Measurements from ENCODE around the gene BMAL1. TPM values are rescaled to one million over a fixed set of nuclear protein-coding genes. Genes with fewer than 3 reads are reported as not detected.
A peak's percentile ranks its signal among the peaks of the same experiment; 100 is the strongest.

Gene BMAL1
- total RNA-seq, 1 donor from 2014 or later, result 22.4 TPM

DNA sequence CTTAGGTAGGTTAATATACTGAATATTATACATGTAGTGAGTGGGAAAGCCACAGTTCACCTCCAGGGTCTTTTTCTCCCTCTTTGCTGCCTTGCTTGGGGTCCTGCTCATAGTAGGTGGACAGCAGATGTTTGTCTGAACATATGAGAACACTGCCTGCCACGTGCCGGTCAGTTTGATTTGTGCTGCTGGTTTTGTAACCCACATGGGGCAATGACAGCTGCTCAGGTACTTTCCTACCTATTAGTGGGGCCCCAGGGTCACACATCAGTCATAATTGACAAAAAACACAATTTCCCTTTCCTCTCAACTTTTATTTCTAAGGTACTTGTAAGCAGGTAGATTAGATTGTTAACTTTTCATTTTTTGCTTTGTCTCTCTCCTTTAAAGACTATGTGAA, 43.8 kb downstream of the BMAL1 start:
- peaks cover 32% of the 10 kb centered on the region for H3K4me1 Mint-ChIP-seq
- DNase-seq, result no peak
- no peak overlapping the region for H3K4me3 Mint-ChIP-seq
- intact Hi-C loops (cut with micrococcal nuclease), result loop anchor here (10.0 kb wide), 1 partner anchor 1793 kb away; the partner anchor contains the start of gene INSC
- H3K27ac Mint-ChIP-seq, result no peak overlapping the region
- H3K36me3 Mint-ChIP-seq (ENCODE audit: low read depth), result peaks cover 14% of the 10 kb centered on the region
- no peaks in the 10 kb centered on the region for H3K27me3 Mint-ChIP-seq
- no peaks in the 10 kb centered on the region for H3K9me3 Mint-ChIP-seq

DNA sequence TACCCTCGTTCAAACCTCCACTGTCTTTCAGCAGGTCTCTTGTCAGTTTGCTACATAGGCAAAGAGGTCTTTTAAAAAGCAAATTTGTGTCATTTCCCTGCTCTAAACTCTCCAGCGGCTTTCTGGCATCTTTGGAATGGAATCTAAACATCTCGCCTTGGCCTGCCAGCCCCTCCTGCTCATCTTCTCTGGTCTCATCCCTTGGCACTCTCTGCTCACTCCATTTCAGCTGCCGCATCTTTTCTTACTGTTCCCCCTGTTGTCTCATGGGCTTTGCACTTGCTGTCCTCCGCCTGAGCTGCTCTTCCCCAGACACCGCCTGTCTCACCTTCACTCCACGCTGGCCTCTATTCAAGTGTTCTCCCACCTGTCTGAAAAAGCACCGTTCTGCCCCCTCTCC, 46.6 kb downstream of the BMAL1 start:
- no peak for DNase-seq
- Mint-ChIP-seq H3K36me3 (ENCODE audit: low read depth) (peaks cover 24% of the 10 kb centered on the region), H3K27me3 (no peaks in the 10 kb centered on the region), H3K27ac (peak overlapping the region; percentile 15), H3K4me1 (peaks cover 22% of the 10 kb centered on the region), H3K4me3 (no peak overlapping the region), H3K9me3 (no peaks in the 10 kb centered on the region)
- intact Hi-C loops (cut with micrococcal nuclease), result loop anchor here (10.0 kb wide), 1 partner anchor 1791 kb away; the partner anchor contains the start of gene INSC

DNA sequence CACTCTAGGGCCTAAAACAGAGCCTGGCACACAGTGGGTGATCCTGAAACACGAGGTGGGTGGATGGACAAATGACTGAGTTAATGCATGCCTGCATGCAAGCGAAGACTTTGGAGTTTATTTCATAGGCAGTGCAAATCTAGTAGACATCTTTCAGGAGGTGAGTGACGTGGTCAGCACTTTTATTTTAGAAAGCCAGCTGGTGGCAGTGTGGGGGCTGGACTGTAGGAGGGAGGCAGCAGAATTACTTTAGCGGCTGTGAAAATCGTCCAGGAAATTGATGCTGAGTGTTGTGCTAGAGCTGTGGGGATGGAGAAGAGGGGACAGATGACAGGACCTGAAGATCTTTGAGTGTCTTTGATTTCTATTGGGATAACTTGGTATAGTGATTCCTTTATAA, 47.1 kb downstream of the BMAL1 start:
- no peak overlapping the region for H3K4me3 Mint-ChIP-seq
- H3K27ac Mint-ChIP-seq, result no peak overlapping the region
- H3K4me1 Mint-ChIP-seq, result peaks cover 21% of the 10 kb centered on the region
- H3K9me3 Mint-ChIP-seq, result no peaks in the 10 kb centered on the region
- intact Hi-C loops (cut with micrococcal nuclease), result loop anchor here (10.0 kb wide), 1 partner anchor 1790 kb away; the partner anchor contains the start of gene INSC
- H3K36me3 Mint-ChIP-seq (ENCODE audit: low read depth), result peaks cover 26% of the 10 kb centered on the region
- no peaks in the 10 kb centered on the region for H3K27me3 Mint-ChIP-seq
- no peak for DNase-seq

DNA sequence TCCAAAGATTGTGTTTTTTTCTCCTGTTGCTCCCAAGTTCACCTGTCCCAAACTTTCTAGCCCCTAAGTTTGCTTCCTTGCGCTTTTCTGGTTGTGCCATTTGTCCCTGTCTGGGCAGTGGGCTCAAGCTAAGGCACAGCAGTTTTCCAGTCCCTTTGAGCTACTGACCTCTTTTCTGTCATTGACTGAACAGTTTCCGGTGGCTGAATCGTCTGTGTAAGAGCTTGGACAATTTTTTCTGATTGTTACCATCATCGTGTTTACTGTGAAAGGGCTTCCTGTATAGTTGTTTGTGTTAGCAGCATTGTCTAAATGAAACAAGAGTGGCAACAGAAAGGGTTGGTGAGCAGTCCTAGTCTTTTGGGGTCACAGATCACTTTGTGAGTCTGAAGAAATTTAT, 49.8 kb downstream of the BMAL1 start:
- H3K27ac Mint-ChIP-seq, result no peak overlapping the region
- H3K4me1 Mint-ChIP-seq, result peaks cover 16% of the 10 kb centered on the region
- no peaks in the 10 kb centered on the region for H3K9me3 Mint-ChIP-seq
- no peak overlapping the region for H3K4me3 Mint-ChIP-seq
- H3K27me3 Mint-ChIP-seq, result no peaks in the 10 kb centered on the region
- H3K36me3 Mint-ChIP-seq (ENCODE audit: low read depth), result peaks cover 22% of the 10 kb centered on the region
- no peak for DNase-seq
- intact Hi-C loops (cut with micrococcal nuclease), result loop anchor here (10.0 kb wide), 1 partner anchor 1787 kb away; the partner anchor contains the start of gene INSC

DNA sequence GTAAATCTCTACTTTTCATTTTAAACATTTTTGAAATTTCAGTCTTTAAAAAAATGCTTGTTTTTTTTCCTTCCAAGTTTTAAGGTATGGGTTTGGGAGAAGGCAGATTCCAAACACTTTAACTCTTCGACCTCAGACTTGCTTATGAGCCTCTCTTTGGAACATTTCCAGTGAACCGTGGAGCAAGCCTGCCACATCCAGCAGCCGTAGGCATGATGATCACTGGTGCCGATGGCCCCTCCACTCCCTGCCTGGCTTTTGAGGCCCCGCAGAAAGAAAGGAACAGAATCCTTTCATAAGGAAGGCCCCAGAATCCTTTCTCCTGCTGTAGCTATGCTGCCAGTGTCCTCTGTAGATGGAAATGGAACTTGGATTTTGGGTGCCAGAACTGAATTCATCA, 50.7 kb downstream of the BMAL1 start:
- peaks cover 23% of the 10 kb centered on the region for H3K36me3 Mint-ChIP-seq (ENCODE audit: low read depth)
- H3K27me3 Mint-ChIP-seq, result no peaks in the 10 kb centered on the region

DNA sequence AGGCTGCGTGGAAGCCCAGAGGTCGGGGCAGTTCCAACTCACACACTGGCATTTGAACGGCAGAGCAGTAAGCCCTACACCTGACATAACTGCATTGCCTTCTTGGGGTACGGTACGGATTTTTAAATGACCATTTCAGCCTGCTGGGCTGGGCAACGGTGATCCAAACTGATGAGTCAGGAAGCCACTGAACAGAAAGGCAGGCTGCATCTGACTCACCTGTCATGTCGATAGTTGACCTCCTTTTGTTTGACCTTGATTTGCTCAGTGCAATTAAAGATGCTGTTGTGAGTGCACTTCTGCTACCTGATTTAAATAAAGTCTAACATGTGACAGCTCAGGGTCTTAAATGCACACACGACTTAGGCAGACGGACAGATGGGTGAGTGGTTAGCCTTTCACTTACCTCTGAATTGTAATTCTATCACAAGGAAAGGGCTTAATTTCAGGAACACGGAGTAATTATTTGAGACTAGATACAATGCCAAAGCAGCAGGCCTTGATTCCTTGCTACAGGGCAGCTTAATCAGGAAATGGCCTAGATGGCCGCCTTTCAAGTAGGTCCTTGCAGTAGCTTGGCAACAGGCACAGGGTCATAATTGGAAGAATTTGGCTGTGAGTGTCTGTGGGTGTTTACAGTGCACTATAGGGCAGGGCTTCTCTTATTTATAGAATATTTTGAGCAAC, 52.2 kb downstream of the BMAL1 start:
- Mint-ChIP-seq H3K4me3 (no peak overlapping the region), H3K4me1 (peaks cover 23% of the 10 kb centered on the region)

More for the DNA sequence above, 50.7 kb downstream of the BMAL1 start:
- intact Hi-C loops (cut with micrococcal nuclease), result loop anchor here (10.0 kb wide), 1 partner anchor 1787 kb away; the partner anchor contains the start of gene INSC
- Mint-ChIP-seq H3K9me3 (no peaks in the 10 kb centered on the region), H3K27ac (no peak overlapping the region), H3K4me1 (peaks cover 20% of the 10 kb centered on the region), H3K4me3 (no peak overlapping the region)
- DNase-seq, result no peak

DNA sequence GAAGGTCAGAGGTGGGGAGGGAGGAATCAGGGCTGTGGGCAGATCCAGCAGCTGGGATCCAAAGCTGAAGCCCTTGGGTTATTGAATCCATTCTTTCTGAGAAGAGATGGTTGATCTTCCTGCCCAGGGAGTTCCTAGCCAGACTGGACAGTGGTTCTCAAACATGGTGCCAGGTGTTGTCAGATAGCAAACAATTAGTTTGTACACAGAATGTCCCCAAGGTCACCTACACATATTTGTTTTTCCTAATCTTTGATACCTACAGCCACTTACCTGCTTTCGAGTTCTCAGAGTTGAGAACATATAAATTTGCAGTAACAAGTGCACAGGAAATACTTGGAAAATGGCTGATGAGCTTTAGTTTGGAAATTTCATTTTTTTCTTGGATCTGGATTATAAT, 54.5 kb downstream of the BMAL1 start:
- intact Hi-C loops (cut with micrococcal nuclease), result no loop called here
- H3K36me3 Mint-ChIP-seq (ENCODE audit: low read depth), result peaks cover 15% of the 10 kb centered on the region
- H3K9me3 Mint-ChIP-seq, result no peaks in the 10 kb centered on the region
- no peak for DNase-seq
- H3K4me1 Mint-ChIP-seq, result peaks cover 31% of the 10 kb centered on the region
- H3K27me3 Mint-ChIP-seq, result no peaks in the 10 kb centered on the region
- no peak overlapping the region for H3K4me3 Mint-ChIP-seq
- H3K27ac Mint-ChIP-seq, result no peak overlapping the region

More for the DNA sequence above, 52.2 kb downstream of the BMAL1 start:
- no peaks in the 10 kb centered on the region for H3K9me3 Mint-ChIP-seq
- H3K27me3 Mint-ChIP-seq, result no peaks in the 10 kb centered on the region
- DNase-seq, result no peak
- H3K36me3 Mint-ChIP-seq (ENCODE audit: low read depth), result peaks cover 16% of the 10 kb centered on the region
- intact Hi-C loops (cut with micrococcal nuclease), result loop anchor here (10.0 kb wide), 1 partner anchor 1785 kb away; the partner anchor contains the start of gene INSC
- no peak overlapping the region for H3K27ac Mint-ChIP-seq

DNA sequence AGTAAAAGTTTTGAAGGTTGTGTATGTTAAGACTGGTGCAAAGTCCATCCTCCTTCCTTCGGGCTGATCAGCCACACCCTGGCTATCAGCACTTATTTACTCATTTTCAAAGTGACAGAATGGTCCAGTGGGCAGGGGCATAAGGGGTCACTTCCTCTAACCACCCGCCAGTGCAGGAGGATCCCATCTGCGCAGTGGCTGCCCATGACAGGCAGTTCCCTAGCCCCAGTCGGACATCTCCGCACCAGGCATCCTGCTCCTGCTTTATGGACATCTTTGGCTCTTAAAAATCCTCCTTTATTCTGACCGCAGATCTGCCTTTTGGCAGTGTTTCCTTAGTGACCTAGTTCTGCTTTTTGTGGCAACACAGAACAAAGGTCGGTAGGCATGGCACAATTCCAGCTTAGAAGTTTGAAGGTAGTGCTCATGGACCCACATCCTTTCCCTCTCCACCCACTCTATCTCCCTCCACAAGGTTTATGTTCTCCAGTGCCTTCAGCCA, 55.9 kb downstream of the BMAL1 start:
- no peak overlapping the region for H3K4me3 Mint-ChIP-seq
- intact Hi-C loops (cut with micrococcal nuclease), result no loop called here
- H3K4me1 Mint-ChIP-seq, result peaks cover 40% of the 10 kb centered on the region
- no peak for DNase-seq
- H3K36me3 Mint-ChIP-seq (ENCODE audit: low read depth), result peaks cover 7% of the 10 kb centered on the region
- H3K9me3 Mint-ChIP-seq, result no peaks in the 10 kb centered on the region
- H3K27ac Mint-ChIP-seq, result no peak overlapping the region
- H3K27me3 Mint-ChIP-seq, result no peaks in the 10 kb centered on the region

DNA sequence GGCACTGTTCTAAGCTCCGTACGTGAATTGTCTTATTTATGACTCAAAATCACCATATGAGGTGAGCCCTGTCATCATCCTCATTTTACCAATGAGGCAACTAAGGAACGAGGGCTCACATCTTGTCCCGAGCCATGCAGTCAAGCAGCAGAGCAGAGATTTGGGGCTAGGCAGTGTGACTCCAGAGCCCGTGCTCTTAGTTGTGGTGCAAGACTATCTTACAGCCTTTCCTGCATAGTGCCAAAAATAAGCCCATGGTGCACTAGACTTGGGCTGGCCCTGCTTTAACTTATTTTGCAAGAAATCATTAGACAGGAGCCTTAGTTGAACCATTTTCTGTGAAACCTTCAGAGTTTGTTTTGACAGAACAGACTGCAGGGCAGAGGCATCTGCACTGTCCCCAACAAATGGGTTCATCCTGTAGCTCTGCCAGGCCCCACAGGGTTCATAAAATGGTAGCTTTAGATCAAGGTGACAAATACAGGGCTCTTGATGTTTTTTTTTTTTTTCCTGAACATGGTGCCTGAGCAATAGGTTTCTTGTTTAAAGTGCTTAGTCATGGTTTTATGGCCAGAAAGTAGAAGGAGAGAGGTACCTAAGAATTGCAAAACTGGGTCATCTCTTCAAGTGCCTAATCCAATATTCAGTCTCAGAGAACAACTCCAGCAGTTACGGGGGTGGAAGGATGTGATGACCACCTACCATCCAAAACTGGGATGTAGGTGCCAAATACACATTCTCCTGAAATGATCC, 56.6 kb downstream of the BMAL1 start:
- Mint-ChIP-seq H3K4me3 (no peak overlapping the region), H3K4me1 (peaks cover 47% of the 10 kb centered on the region), H3K27ac (no peak overlapping the region), H3K9me3 (no peaks in the 10 kb centered on the region), H3K27me3 (no peaks in the 10 kb centered on the region), H3K36me3 (ENCODE audit: low read depth) (peaks cover 6% of the 10 kb centered on the region)
- intact Hi-C loops (cut with micrococcal nuclease), result loop anchor here (2.0 kb wide), 1 partner anchor 15 kb away; no protein-coding TSS in a partner anchor
- no peak for DNase-seq

DNA sequence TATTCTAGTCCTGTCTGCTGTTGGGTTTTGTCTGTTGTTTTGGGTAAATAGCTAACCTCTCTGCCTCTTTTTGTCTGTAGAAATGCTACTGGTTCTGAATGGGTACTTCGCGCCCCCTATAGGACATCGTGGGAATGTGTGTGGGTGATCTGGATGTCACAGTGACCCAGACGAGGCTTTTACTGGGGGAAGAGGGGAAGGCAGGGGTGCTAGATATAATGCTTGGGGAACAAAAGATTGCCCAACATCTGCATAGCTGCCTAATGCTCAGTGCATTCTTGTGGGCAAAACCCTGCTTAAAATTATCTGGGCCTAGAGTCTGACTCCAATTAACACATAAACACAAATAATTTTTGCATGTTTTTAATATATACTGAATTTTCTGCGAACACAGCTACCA, 57.7 kb downstream of the BMAL1 start:
- Mint-ChIP-seq H3K9me3 (no peaks in the 10 kb centered on the region), H3K4me3 (no peak overlapping the region), H3K36me3 (ENCODE audit: low read depth) (peaks cover 2% of the 10 kb centered on the region), H3K27me3 (no peaks in the 10 kb centered on the region), H3K4me1 (peaks cover 53% of the 10 kb centered on the region), H3K27ac (no peak overlapping the region)
- intact Hi-C loops (cut with micrococcal nuclease), result loop anchor here (2.0 kb wide), 1 partner anchor 17 kb away; no protein-coding TSS in a partner anchor
- peak; percentile 91 for DNase-seq

DNA sequence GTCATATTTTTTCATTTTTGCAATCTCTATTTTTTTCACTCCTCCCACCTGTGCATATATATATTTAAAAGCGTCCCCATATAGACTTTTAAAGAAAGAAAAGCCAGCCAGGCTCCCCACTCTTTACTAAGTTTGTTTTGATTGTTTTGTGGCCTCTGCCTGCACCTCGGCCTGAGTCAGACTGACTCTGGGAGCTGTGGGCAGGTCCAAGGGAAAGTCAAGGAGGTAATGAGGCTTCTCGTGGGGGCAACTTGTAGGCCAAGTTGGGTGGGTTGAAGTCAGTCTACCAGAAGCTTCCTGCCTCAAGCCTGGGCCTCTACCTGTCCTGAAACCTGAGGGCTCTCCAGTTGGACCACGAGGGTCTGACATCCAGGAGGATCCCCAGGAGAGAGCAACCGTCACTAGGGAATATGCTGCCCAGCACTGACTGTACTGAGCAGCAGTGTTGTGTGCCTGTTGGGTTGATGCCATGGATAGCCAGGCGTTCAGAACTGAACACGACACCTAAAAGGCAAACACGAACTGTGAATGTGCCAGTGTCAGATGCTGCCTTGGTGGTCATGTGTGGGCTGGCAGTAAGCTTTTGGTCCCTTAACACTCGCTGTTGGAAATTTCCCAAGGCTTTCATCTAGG, 58.8 kb downstream of the BMAL1 start:
- Mint-ChIP-seq H3K27ac (peak overlapping the region; percentile 12), H3K27me3 (no peaks in the 10 kb centered on the region), H3K9me3 (no peaks in the 10 kb centered on the region), H3K4me1 (peaks cover 59% of the 10 kb centered on the region), H3K36me3 (ENCODE audit: low read depth) (peaks cover 5% of the 10 kb centered on the region), H3K4me3 (no peak overlapping the region)
- intact Hi-C loops (cut with micrococcal nuclease), result no loop called here
- DNase-seq, result no peak

DNA sequence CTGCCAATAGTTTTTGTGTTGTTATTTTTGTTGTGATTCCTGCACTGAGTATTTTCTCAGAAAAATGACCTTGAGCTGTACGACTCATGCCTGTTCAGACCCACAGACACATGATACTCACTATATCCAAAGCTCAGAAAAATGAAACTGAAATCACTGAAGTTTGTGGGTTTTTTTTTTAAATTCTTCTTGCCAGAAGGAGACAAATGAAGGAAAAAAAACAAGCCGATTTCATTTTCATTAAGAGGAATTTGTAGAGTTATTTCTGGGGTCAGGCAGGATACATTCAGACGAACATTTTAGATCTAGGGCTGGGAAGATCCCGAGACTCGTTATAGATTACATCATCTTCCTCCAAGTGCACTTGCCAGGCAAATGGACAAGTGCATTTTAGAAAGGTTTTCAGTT, 60.4 kb downstream of the BMAL1 start:
- intact Hi-C loops (cut with micrococcal nuclease), result loop anchor here (1.0 to 2.0 kb wide), 4 partner anchors 51 to 331 kb away; partner anchors contain the start of gene FAR1
- H3K36me3 Mint-ChIP-seq (ENCODE audit: low read depth), result peaks cover 3% of the 10 kb centered on the region
- peak overlapping the region; percentile 68 for H3K4me3 Mint-ChIP-seq
- H3K27ac Mint-ChIP-seq, result peak overlapping the region; percentile 64
- peaks cover 52% of the 10 kb centered on the region for H3K4me1 Mint-ChIP-seq
- H3K27me3 Mint-ChIP-seq, result no peaks in the 10 kb centered on the region
- peak; percentile 68 for DNase-seq
- H3K9me3 Mint-ChIP-seq, result no peaks in the 10 kb centered on the region

DNA sequence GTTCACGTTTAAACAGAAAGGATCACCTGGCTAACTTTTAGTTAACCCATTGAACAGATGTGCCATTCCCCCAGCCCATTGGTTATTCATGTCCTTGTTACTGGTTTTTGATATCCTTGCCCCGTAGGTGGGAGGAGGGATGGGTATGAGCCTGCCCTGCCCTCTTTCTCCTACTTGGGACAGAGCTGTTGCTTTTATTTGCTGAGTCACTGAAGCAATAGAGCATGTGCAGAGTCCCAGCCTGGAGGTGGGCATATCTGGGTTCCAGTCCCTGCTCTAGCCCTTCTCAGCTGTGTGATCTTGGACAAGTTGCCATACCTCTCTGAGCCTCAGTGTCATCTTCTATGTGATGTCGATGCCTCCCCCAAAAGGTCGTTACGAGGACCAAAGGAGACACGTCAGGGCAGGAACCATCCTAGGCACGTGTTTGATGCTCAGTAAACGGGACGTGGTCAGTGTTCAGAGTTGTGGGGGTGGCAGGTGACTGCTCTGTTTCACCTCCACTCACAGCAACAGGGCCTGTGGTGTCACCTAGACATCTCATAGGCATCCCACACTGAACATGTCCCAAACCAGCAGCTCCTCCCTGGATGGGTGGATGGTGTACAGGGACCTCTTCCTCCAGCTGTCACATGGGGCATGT, 61.0 kb downstream of the BMAL1 start:
- intact Hi-C loops (cut with micrococcal nuclease), result loop anchor here (1.0 to 2.0 kb wide), 4 partner anchors 51 to 330 kb away; partner anchors contain the start of gene FAR1
- Mint-ChIP-seq H3K36me3 (ENCODE audit: low read depth) (peaks cover 3% of the 10 kb centered on the region), H3K4me3 (peak overlapping the region; percentile 68), H3K27ac (peak overlapping the region; percentile 64), H3K9me3 (no peaks in the 10 kb centered on the region), H3K4me1 (peaks cover 50% of the 10 kb centered on the region), H3K27me3 (no peaks in the 10 kb centered on the region)
- peak; percentile 76 for DNase-seq

Measured in activated CD4-positive, alpha-beta T cell treated with anti-CD3 and anti-CD28 coated beads, Interleukin-2, amount 10 ng/mL, durations not matched to agents 24 days and 14 days (primary cell).